ENCODE measurements around the gene GREB1L.

GREB1L gene

DNA sequence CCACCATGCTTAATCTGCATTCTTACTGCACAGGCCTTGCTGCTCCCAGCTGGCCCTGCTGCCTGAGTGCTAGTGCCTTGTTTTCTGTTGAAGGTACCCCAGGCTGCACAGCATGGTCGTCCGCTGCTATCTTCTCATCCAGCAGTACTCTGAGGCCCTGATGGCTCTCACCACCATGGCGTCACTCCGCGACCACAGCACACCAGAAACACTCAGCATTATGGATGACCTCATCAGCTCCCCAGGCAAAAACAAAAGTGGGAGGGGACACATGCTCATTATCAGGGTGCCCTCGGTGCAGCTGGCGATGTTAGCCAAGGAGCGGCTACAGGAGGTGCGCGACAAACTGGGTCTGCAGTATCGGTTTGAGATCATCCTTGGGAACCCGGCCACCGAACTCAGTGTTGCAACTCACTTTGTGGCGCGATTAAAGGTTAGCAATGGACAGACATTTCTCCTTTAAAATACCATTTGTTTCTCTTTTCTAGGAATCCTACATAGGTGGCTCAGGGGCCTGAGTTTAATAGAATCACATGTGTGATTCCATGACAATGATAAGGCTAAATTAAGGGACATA lies 248.0 kb downstream of the GREB1L start:
- Histone ChIP-seq H3K9me2 (ENCODE audit: low read depth, low read length) (no peaks in the 10 kb centered on the region), H3K4me2 (ENCODE audit: low read length) (no peak overlapping the region), H3F3A (ENCODE audit: insufficient read depth, low read length) (no peaks in the 10 kb centered on the region), H3K9me3 (ENCODE audit: low read length) (no peaks in the 10 kb centered on the region), H3K36me3 (ENCODE audit: insufficient read depth, low read length) (no peaks in the 10 kb centered on the region; the same call in 1 of the 2 replicates), H3K9ac (ENCODE audit: low read length) (no peak overlapping the region), H3K4me3 (ENCODE audit: low read depth, low read length, poor library complexity, severe bottlenecking) (no peak overlapping the region), H3K4me1 (ENCODE audit: insufficient read depth, low read length, severe bottlenecking) (peaks cover 16% of the 10 kb centered on the region), H3K27ac (ENCODE audit: low read depth, low read length, poor library complexity, severe bottlenecking) (no peak overlapping the region), H4K20me1 (ENCODE audit: insufficient read depth, low read length) (no peaks in the 10 kb centered on the region), H3K27me3 (ENCODE audit: insufficient read depth, low read length) (no peaks in the 10 kb centered on the region), H3K79me2 (ENCODE audit: insufficient read depth, low read length) (no peaks in the 10 kb centered on the region), H2AFZ (ENCODE audit: low read length) (no peak overlapping the region)
- TF ChIP-seq EZH2 (IDR thresholded peaks at IDR 0.05; ENCODE audit: borderline replicate concordance, low read length): no peak
- TF ChIP-seq, protein P1, sequence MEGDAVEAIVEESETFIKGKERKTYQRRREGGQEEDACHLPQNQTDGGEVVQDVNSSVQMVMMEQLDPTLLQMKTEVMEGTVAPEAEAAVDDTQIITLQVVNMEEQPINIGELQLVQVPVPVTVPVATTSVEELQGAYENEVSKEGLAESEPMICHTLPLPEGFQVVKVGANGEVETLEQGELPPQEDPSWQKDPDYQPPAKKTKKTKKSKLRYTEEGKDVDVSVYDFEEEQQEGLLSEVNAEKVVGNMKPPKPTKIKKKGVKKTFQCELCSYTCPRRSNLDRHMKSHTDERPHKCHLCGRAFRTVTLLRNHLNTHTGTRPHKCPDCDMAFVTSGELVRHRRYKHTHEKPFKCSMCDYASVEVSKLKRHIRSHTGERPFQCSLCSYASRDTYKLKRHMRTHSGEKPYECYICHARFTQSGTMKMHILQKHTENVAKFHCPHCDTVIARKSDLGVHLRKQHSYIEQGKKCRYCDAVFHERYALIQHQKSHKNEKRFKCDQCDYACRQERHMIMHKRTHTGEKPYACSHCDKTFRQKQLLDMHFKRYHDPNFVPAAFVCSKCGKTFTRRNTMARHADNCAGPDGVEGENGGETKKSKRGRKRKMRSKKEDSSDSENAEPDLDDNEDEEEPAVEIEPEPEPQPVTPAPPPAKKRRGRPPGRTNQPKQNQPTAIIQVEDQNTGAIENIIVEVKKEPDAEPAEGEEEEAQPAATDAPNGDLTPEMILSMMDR (IDR thresholded peaks at IDR 0.05; ENCODE audit: low read length): no peak

DNA sequence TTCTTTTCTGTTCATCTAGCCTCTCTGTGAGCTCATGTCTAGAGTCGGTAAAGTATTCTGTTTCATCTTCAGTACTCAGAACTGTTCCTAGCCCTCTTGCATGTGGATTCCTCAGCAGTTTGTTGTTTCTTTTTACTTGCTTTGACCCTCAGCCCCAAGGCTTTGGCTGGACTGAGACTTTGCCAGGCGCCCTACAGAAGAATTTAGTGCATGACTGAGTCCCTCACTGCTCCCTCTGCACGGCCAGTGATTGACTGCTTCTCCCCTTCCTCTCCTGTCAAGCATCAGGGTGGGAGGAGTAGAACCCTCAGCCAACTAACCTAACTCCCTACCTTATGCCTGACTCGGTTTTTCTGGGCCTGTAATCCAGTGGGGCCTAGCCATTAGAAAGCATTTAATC lies 248.7 kb downstream of the GREB1L start:
- Histone ChIP-seq H3K27ac (ENCODE audit: low read depth, low read length, poor library complexity, severe bottlenecking) (peak overlapping the region; percentile 29), H4K20me1 (ENCODE audit: insufficient read depth, low read length) (no peaks in the 10 kb centered on the region), H3K27me3 (ENCODE audit: insufficient read depth, low read length) (no peaks in the 10 kb centered on the region), H3F3A (ENCODE audit: insufficient read depth, low read length) (no peaks in the 10 kb centered on the region), H3K79me2 (ENCODE audit: insufficient read depth, low read length) (no peaks in the 10 kb centered on the region), H2AFZ (ENCODE audit: low read length) (no peak overlapping the region), H3K4me3 (ENCODE audit: low read depth, low read length, poor library complexity, severe bottlenecking) (no peak overlapping the region), H3K36me3 (ENCODE audit: insufficient read depth, low read length) (no peaks in the 10 kb centered on the region; the same call in 1 of the 2 replicates), H3K9me3 (ENCODE audit: low read length) (no peaks in the 10 kb centered on the region), H3K9me2 (ENCODE audit: low read depth, low read length) (no peaks in the 10 kb centered on the region), H3K9ac (ENCODE audit: low read length) (no peak overlapping the region), H3K4me2 (ENCODE audit: low read length) (peak overlapping the region; percentile 21; the same call in 1 of the 2 replicates), H3K4me1 (ENCODE audit: insufficient read depth, low read length, severe bottlenecking) (peaks cover 14% of the 10 kb centered on the region)
- no peak for TF ChIP-seq EZH2 (IDR thresholded peaks at IDR 0.05; ENCODE audit: borderline replicate concordance, low read length)
- TF ChIP-seq, protein P1 (IDR thresholded peaks at IDR 0.05; ENCODE audit: low read length): no peak

DNA sequence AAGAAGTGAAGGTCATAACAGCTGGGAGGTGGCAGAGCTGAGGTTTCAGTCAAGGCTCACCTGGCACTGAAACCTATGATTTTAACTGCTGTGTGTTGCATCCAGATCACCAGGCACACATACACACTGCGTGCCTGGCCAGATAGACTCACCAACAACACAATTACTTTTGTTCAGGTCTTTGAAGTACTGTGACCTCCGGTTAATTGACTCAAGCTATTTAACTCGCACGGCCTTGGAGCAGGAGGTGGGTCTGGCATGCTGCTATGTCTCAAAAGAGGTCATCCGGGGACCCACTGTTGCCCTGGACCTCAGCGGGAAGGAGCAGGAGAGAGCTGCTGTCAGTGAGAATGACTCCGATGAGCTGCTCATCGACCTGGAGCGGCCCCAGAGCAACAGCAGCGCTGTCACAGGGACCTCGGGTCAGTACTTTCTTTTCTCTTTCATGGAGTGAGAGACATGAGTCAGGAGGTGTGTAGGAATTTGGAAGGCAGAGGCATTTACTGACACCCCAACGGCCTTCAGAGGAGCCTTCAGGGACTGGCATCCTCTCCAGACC lies 254.3 kb downstream of the GREB1L start:
- Histone ChIP-seq H3K4me3 (ENCODE audit: low read depth, low read length, poor library complexity, severe bottlenecking) (no peak overlapping the region), H3F3A (ENCODE audit: insufficient read depth, low read length) (no peaks in the 10 kb centered on the region), H3K9me2 (ENCODE audit: low read depth, low read length) (no peaks in the 10 kb centered on the region), H3K4me1 (ENCODE audit: insufficient read depth, low read length, severe bottlenecking) (peaks cover 3% of the 10 kb centered on the region), H2AFZ (ENCODE audit: low read length) (no peak overlapping the region), H3K36me3 (ENCODE audit: insufficient read depth, low read length) (no peaks in the 10 kb centered on the region; the same call in 1 of the 2 replicates), H3K4me2 (ENCODE audit: low read length) (no peak overlapping the region), H3K9ac (ENCODE audit: low read length) (no peak overlapping the region), H3K27me3 (ENCODE audit: insufficient read depth, low read length) (no peaks in the 10 kb centered on the region), H3K9me3 (ENCODE audit: low read length) (no peaks in the 10 kb centered on the region), H3K79me2 (ENCODE audit: insufficient read depth, low read length) (no peaks in the 10 kb centered on the region), H3K27ac (ENCODE audit: low read depth, low read length, poor library complexity, severe bottlenecking) (no peak overlapping the region), H4K20me1 (ENCODE audit: insufficient read depth, low read length) (no peaks in the 10 kb centered on the region)
- TF ChIP-seq, protein P1 (IDR thresholded peaks at IDR 0.05; ENCODE audit: low read length): no peak
